ENCODE measurements around the gene C6orf136. TPM values are rescaled to one million over a fixed set of nuclear protein-coding genes. Genes with fewer than 3 reads are reported as not detected.

C6orf136 gene
- total and polyA plus RNA-seq, 9 of the 15 experiments (the other 6 are each of a cell fraction or from before 2014, with no cell fraction given): 14.1 to 63.1 (median 18.4) TPM

- no peak for TF ChIP-seq CEBPG (CRISPR knock-in tag; IDR thresholded peaks at IDR 0.05)
- TF ChIP-seq CEBPG (tag; conservative IDR thresholded peaks at IDR 0.05 in 1 of 2, IDR thresholded peaks at IDR 0.05 in 1 of 2): no peak
- peak; percentile 32 for TF ChIP-seq POLR2AphosphoS5 (IDR thresholded peaks at IDR 0.05; ENCODE audit: control insufficient read depth, insufficient read depth, low read depth, low read length)
- TF ChIP-seq TAL1 (IDR thresholded peaks at IDR 0.05): no peak
- TF ChIP-seq FUS (optimal IDR thresholded peaks at IDR 0.05; ENCODE audit: low read depth, low read length): peak; percentile 94
- TF ChIP-seq DIDO1 (tag; IDR thresholded peaks at IDR 0.05; ENCODE audit: low read depth): no peak
- TF ChIP-seq HCFC1 (IDR thresholded peaks at IDR 0.05; ENCODE audit: low read depth, low read length): peak; percentile 41; the same call in 1 of the 2 replicates
- no peak for TF ChIP-seq SOX6 (IDR thresholded peaks at IDR 0.05)
- TF ChIP-seq SREBF2 (CRISPR knock-in tag; IDR thresholded peaks at IDR 0.05): no peak
- TF ChIP-seq CBFB (CRISPR knock-in tag; IDR thresholded peaks at IDR 0.05): peak; percentile 79; the same call in 1 of the 2 replicates
- no peak for TF ChIP-seq KLF6 (CRISPR knock-in tag; IDR thresholded peaks at IDR 0.05; ENCODE audit: borderline replicate concordance)
- no peak for TF ChIP-seq ZBTB34 (CRISPR knock-in tag; IDR thresholded peaks at IDR 0.05)
- no peak for TF ChIP-seq TAF1 (IDR thresholded peaks at IDR 0.05; ENCODE audit: control insufficient read depth, extremely low read depth, insufficient read depth, low read length, severe bottlenecking)
- TF ChIP-seq SMARCE1 (IDR thresholded peaks at IDR 0.05): no peak
- peak; percentile 33 to 87 (median 77) for TF ChIP-seq YY1 (IDR thresholded peaks at IDR 0.05; ENCODE audit: borderline replicate concordance in 1 of 3, control insufficient read depth in 1 of 3, extremely low read depth in 1 of 3, insufficient read depth in 3 of 3, insufficient read length in 1 of 3, insufficient replicate concordance in 2 of 3, low read depth in 1 of 3, low read length in 2 of 3)
- TF ChIP-seq CREB1 (IDR thresholded peaks at IDR 0.05): no peak
- TF ChIP-seq CREB1 (CRISPR knock-in tag; IDR thresholded peaks at IDR 0.05): no peak
- TF ChIP-seq POU5F1 (IDR thresholded peaks at IDR 0.05; ENCODE audit: borderline replicate concordance, low read depth, low read length, partially characterized antibody): no peak
- peak; percentile 75 to 85 for TF ChIP-seq MNT (conservative IDR thresholded peaks at IDR 0.05)
- TF ChIP-seq AFF1 (IDR thresholded peaks at IDR 0.05; ENCODE audit: low read depth in 1 of 2, partially characterized antibody in 2 of 2): no peak
Measured at GRCh38 chr6:30647242-30648116, 546 bp downstream of the C6orf136 start (continued).

All from K562 (cell line).